Neural progenitor cell (in vitro differentiated cells): Measurements from ENCODE around the gene UBL4B. TPM values are rescaled to one million over a fixed set of nuclear protein-coding genes. Genes with fewer than 3 reads are reported as not detected.
A peak's percentile ranks its signal among the peaks of the same experiment; 100 is the strongest.

Experiments used
- DNase-seq: peaks from one replicate; pipeline ENCODE4 v3.0.0-alpha.2; 2016; ENCODE audit warnings: low spot score
- H2AFZ ChIP-seq: fragments of 200-600 bp; sonication (generic); replicated peaks from 2 replicates; pipeline ENCODE4 v1.6.1; 2016; ENCODE audit warnings: antibody characterized with exemption
- H3F3A ChIP-seq: fragments of 200-600 bp; sonication (generic); 2 replicates; pipeline ENCODE4 v1.6.1; 2016; ENCODE audit warnings: antibody characterized with exemption, low read depth
- H3K27ac ChIP-seq: fragments of 200-600 bp; sonication (generic); 2 replicates; pipeline ENCODE4 v1.5.1; 2016; ENCODE audit warnings: mild to moderate bottlenecking
- H3K27me3 ChIP-seq: fragments of 200-600 bp; sonication (generic); 2 replicates; pipeline ENCODE4 v1.6.1; 2016; ENCODE audit warnings: mild to moderate bottlenecking, moderate library complexity
- H3K36me3 ChIP-seq: fragments of 200-600 bp; sonication (generic); 2 replicates; pipeline ENCODE4 v1.5.1; 2016
- H3K4me1 ChIP-seq: fragments of 200-600 bp; sonication (generic); 2 replicates; pipeline ENCODE4 v1.6.1; 2016; ENCODE audit warnings: mixed run types
- H3K4me2 ChIP-seq: fragments of 200-600 bp; sonication (generic); 2 replicates; pipeline ENCODE4 v1.6.1; 2016
- H3K4me3 ChIP-seq: fragments of 200-600 bp; sonication (generic); 2 replicates; pipeline ENCODE4 v1.5.1; 2016
- H3K79me2 ChIP-seq: fragments of 200-600 bp; sonication (generic); 2 replicates; pipeline ENCODE4 v1.6.1; 2016; ENCODE audit warnings: low read depth
- H3K9ac ChIP-seq: fragments of 200-600 bp; sonication (generic); 2 replicates; pipeline ENCODE4 v1.6.1; 2016
- H3K9me3 ChIP-seq: fragments of 200-600 bp; sonication (generic); 2 replicates; pipeline ENCODE4 v1.5.1; 2016; ENCODE audit warnings: low read depth
- H4K20me1 ChIP-seq: fragments of 200-600 bp; sonication (generic); 2 replicates; pipeline ENCODE4 v1.6.1; 2016; ENCODE audit warnings: low read depth
- H3K27ac Mint-ChIP-seq: 3 replicates; pipeline ENCODE4 v1.8.0; 2021; ENCODE audit warnings: mixed read lengths
- H3K27me3 Mint-ChIP-seq: 2 replicates; pipeline ENCODE4 v1.8.0; 2022; ENCODE audit warnings: low read depth, mild to moderate bottlenecking, inconsistent platforms, moderate library complexity, mixed read lengths; ENCODE audit not compliant: insufficient read depth
- H3K36me3 Mint-ChIP-seq: 3 replicates; pipeline ENCODE4 v1.8.0; 2021; ENCODE audit warnings: mixed read lengths
- H3K4me1 Mint-ChIP-seq: 3 replicates; pipeline ENCODE4 v1.8.0; 2021; ENCODE audit warnings: mixed read lengths
- H3K4me3 Mint-ChIP-seq: 3 replicates; pipeline ENCODE4 v1.8.0; 2021; ENCODE audit warnings: mild to moderate bottlenecking, moderate library complexity, mixed read lengths
- H3K9me3 Mint-ChIP-seq: 3 replicates; pipeline ENCODE4 v1.8.0; 2020; ENCODE audit warnings: mixed read lengths
- CTCF ChIP-seq: fragments of 200-600 bp; sonication (generic); IDR thresholded peaks from 2 replicates; pipeline ENCODE4 v1.5.1; 2017; ENCODE audit warnings: antibody characterized with exemption, mild to moderate bottlenecking
- EZH2 ChIP-seq: fragments of 200-600 bp; sonication (generic); IDR thresholded peaks from 2 replicates; pipeline ENCODE4 v1.6.1; 2017; ENCODE audit warnings: antibody characterized with exemption, mild to moderate bottlenecking, moderate library complexity
- EZH2phosphoT487 ChIP-seq: fragments of 200-600 bp; sonication (generic); IDR thresholded peaks from 2 replicates; pipeline ENCODE4 v1.6.1; 2017; ENCODE audit warnings: antibody characterized with exemption
- total RNA-seq: library from RNA; depleted of rRNA; stranded (reverse); fragments of >200 nt; gene quantifications from 2 replicates; pipeline ENCODE4 v1.2.3, GENCODE V29; 2015; ENCODE audit warnings: low replicate concordance

UBL4B gene
- total RNA-seq, 1 donor from 2014 or later: not detected

GRCh38 chr1:110085671-110086070 lies 26.6 kb upstream of the UBL4B start:
- H3K4me3 ChIP-seq: no peak overlapping the region
- H4K20me1 ChIP-seq: peaks cover 43% of the 10 kb centered on the region
- no peak overlapping the region for H3K27ac Mint-ChIP-seq
- H3K9me3 ChIP-seq: no peaks in the 10 kb centered on the region
- no peaks in the 10 kb centered on the region for H3K79me2 ChIP-seq
- H3K36me3 Mint-ChIP-seq: no peaks in the 10 kb centered on the region
- H3K9me3 Mint-ChIP-seq: no peaks in the 10 kb centered on the region
- no peak overlapping the region for H3K4me2 ChIP-seq
- TF ChIP-seq CTCF (no peak), EZH2 (no peak), EZH2phosphoT487 (no peak)
- no peak overlapping the region for H3K27ac ChIP-seq
- DNase-seq: peak; percentile 44
- no peak overlapping the region for H3K9ac ChIP-seq
- peaks cover 74% of the 10 kb centered on the region for H3K27me3 ChIP-seq
- H3K4me1 ChIP-seq: peaks cover 24% of the 10 kb centered on the region
- H3K36me3 ChIP-seq: no peaks in the 10 kb centered on the region
- H3K27me3 Mint-ChIP-seq: peaks cover 77% of the 10 kb centered on the region
- H3K4me3 Mint-ChIP-seq: no peak overlapping the region
- peaks cover 32% of the 10 kb centered on the region for H3K4me1 Mint-ChIP-seq
- H3F3A ChIP-seq: peaks cover 5% of the 10 kb centered on the region
- no peak overlapping the region for H2AFZ ChIP-seq

GRCh38 chr1:110086961-110087360 lies 25.3 kb upstream of the UBL4B start:
- Mint-ChIP-seq H3K27ac (no peak overlapping the region), H3K36me3 (no peaks in the 10 kb centered on the region), H3K9me3 (no peaks in the 10 kb centered on the region), H3K4me1 (peaks cover 32% of the 10 kb centered on the region), H3K27me3 (peaks cover 68% of the 10 kb centered on the region), H3K4me3 (no peak overlapping the region)
- Histone ChIP-seq H2AFZ (no peak overlapping the region), H3K9me3 (no peaks in the 10 kb centered on the region), H3K79me2 (no peaks in the 10 kb centered on the region), H4K20me1 (peaks cover 39% of the 10 kb centered on the region), H3K9ac (no peak overlapping the region), H3K4me1 (peaks cover 24% of the 10 kb centered on the region), H3F3A (peaks cover 5% of the 10 kb centered on the region), H3K27ac (no peak overlapping the region), H3K27me3 (peaks cover 66% of the 10 kb centered on the region), H3K4me2 (no peak overlapping the region), H3K36me3 (no peaks in the 10 kb centered on the region), H3K4me3 (no peak overlapping the region)
- no peak for TF ChIP-seq CTCF
- TF ChIP-seq EZH2: no peak
- no peak for TF ChIP-seq EZH2phosphoT487
- DNase-seq: no peak

GRCh38 chr1:110087812-110088738 lies 24.2 kb upstream of the UBL4B start:
- Histone ChIP-seq H3K9ac (no peak overlapping the region), H4K20me1 (peaks cover 30% of the 10 kb centered on the region), H3K9me3 (no peaks in the 10 kb centered on the region), H3K4me2 (no peak overlapping the region), H2AFZ (no peak overlapping the region), H3F3A (peaks cover 5% of the 10 kb centered on the region), H3K36me3 (no peaks in the 10 kb centered on the region), H3K27me3 (peaks cover 62% of the 10 kb centered on the region), H3K4me1 (peaks cover 24% of the 10 kb centered on the region), H3K27ac (no peak overlapping the region), H3K79me2 (no peaks in the 10 kb centered on the region), H3K4me3 (no peak overlapping the region)
- Mint-ChIP-seq H3K27ac (no peak overlapping the region), H3K27me3 (peaks cover 57% of the 10 kb centered on the region), H3K36me3 (no peaks in the 10 kb centered on the region), H3K9me3 (no peaks in the 10 kb centered on the region), H3K4me1 (peaks cover 32% of the 10 kb centered on the region), H3K4me3 (no peak overlapping the region)
- peak; percentile 68 for DNase-seq
- TF ChIP-seq CTCF (peak; percentile 71), EZH2phosphoT487 (no peak)
